ENCODE data around the gene CTDSP1. TPM values are rescaled to one million over a fixed set of nuclear protein-coding genes. Genes with fewer than 3 reads are reported as not detected.

Gene CTDSP1
- total RNA-seq, 4 donors from 2014 or later = 77.6 to 147 (median 93.7) TPM

- ATAC-seq (ENCODE audit: low FRiP score) (no peak), DNase-seq (ENCODE audit: low spot score) (no peak)
- TF ChIP-seq, protein P1, sequence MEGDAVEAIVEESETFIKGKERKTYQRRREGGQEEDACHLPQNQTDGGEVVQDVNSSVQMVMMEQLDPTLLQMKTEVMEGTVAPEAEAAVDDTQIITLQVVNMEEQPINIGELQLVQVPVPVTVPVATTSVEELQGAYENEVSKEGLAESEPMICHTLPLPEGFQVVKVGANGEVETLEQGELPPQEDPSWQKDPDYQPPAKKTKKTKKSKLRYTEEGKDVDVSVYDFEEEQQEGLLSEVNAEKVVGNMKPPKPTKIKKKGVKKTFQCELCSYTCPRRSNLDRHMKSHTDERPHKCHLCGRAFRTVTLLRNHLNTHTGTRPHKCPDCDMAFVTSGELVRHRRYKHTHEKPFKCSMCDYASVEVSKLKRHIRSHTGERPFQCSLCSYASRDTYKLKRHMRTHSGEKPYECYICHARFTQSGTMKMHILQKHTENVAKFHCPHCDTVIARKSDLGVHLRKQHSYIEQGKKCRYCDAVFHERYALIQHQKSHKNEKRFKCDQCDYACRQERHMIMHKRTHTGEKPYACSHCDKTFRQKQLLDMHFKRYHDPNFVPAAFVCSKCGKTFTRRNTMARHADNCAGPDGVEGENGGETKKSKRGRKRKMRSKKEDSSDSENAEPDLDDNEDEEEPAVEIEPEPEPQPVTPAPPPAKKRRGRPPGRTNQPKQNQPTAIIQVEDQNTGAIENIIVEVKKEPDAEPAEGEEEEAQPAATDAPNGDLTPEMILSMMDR (IDR thresholded peaks at IDR 0.05) = no peak
Measured at GRCh38 chr2:218400167-218400929, 680 bp downstream of the CTDSP1 start.

DNA sequence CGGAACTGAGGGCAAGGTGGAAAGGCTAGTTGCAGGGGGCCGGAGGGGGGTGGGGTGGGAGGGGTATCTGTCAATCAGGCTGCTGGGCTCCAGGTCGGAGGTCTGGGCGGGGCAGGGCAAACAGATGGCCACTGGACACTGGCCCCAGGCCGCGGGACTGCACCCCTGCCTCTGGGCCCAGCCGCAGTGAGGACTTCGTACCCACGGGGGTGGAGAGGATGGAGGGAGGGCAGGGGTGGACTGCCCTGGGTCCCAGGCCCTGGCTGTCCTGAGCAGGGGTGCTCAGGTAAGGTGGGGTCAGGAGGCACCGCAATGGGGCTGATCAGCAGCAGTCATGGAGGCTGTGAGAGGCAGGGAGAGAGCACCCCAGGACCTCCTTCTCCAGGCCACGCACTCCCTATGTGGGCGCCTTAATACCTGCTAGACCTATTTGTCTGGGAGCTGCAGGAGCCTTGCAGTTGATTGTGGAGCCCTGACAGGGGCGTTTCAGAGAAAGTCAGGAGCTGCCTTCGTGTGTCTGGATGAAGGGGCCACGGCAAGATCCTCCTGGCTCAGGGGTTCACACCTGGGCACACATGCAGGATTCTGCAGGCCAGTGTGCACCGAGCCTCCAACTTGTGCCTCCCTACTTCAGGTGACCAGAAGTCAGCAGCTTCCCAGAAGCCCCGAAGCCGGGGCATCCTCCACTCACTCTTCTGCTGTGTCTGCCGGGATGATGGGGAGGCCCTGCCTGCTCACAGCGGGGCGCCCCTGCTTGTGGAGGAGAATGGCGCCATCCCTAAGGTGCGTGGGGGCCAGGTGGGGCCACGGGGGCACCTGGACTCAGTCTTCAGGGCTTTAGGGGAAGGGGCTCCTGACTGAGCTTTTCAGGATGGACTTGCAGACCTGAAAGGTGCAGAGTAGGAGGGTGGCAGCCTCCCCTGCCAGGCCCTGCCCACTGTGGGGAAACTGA, 1.5 kb downstream of the CTDSP1 start:
- TF ChIP-seq, protein P1 (IDR thresholded peaks at IDR 0.05) = no peak
- ATAC-seq (ENCODE audit: low FRiP score) (no peak), DNase-seq (ENCODE audit: low spot score) (no peak)

GRCh38 chr2:218401890-218402289, 2.2 kb downstream of the CTDSP1 start:
- DNase-seq (ENCODE audit: low spot score) = no peak
- no peak for ATAC-seq (ENCODE audit: low FRiP score)
- TF ChIP-seq, protein P1 (IDR thresholded peaks at IDR 0.05) = no peak

DNA sequence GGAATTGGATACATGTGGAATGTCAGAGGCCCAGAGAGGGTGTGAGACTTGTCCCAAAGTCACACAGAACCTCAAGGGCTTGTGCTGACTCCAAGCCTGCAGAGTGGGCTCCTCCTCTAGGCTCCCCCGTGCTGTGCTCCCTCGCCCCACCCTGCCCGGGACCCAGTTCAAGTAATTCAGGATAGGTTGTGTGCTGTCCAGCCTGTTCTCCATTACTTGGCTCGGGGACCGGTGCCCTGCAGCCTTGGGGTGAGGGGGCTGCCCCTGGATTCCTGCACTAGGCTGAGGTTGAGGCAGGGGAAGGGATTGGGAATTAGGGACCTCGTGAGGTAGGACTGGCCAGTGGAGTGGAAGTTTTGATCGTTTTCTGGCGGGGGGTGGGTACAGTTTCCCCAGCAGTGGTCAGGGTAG, 2.8 kb downstream of the CTDSP1 start:
- ATAC-seq (ENCODE audit: low FRiP score) (no peak), DNase-seq (ENCODE audit: low spot score) (no peak)
- TF ChIP-seq, protein P1 (IDR thresholded peaks at IDR 0.05) = no peak

GRCh38 chr2:218402911-218403411, 3.3 kb downstream of the CTDSP1 start:
- ATAC-seq (ENCODE audit: low FRiP score) (no peak), DNase-seq (ENCODE audit: low spot score) (no peak)
- TF ChIP-seq, protein P1 (IDR thresholded peaks at IDR 0.05) = no peak

DNA sequence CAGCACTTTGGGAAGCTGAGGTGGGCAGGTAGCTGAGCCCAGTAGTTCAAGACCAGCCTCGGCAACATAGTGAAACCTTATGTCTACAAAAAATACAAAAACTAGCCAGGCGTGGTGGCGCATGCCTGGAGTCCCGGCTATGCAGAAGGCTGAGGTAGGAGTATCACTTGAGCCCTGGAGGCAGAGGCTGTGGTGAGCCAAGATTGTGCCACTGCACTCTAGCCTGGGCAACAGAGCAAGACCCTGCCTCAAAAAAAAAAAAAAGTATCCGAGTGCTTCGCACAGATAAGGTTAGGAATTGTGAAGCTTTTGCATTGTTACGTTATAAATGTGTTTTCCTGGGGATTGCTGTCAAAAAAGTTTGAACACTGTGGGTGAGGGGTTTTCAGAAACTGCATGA, 4.1 kb downstream of the CTDSP1 start:
- no peak for DNase-seq (ENCODE audit: low spot score)
- ATAC-seq (ENCODE audit: low FRiP score) = no peak
- TF ChIP-seq, protein P1 (IDR thresholded peaks at IDR 0.05) = no peak
